Hepatocyte (in vitro differentiated cells): Measurements from ENCODE around the gene MUL1. TPM values are rescaled to one million over a fixed set of nuclear protein-coding genes. Genes with fewer than 3 reads are reported as not detected.

Experiments used
- DNase-seq: peaks from one replicate; pipeline ENCODE4 v3.0.0-alpha.2; 2016; ENCODE audit warnings: low spot score
- H2AFZ ChIP-seq: fragments of 200-600 bp; sonication (generic); 2 replicates; pipeline ENCODE4 v1.6.0; 2016; ENCODE audit warnings: antibody characterized with exemption, mild to moderate bottlenecking
- H3K27ac ChIP-seq: fragments of 200-600 bp; sonication (generic); 2 replicates; pipeline ENCODE4 v1.5.1; 2016; ENCODE audit warnings: mild to moderate bottlenecking
- H3K27me3 ChIP-seq: fragments of 200-600 bp; sonication (generic); 2 replicates; pipeline ENCODE4 v1.6.1; 2016
- H3K36me3 ChIP-seq: fragments of 200-600 bp; sonication (generic); replicated peaks from 2 replicates; pipeline ENCODE4 v1.5.1; 2016; ENCODE audit warnings: low read depth; ENCODE audit not compliant: insufficient read depth
- H3K4me1 ChIP-seq: fragments of 200-600 bp; sonication (generic); 2 replicates; pipeline ENCODE4 v1.5.1; 2016; ENCODE audit warnings: mild to moderate bottlenecking, moderate library complexity; ENCODE audit not compliant: insufficient read depth
- H3K4me2 ChIP-seq: fragments of 200-600 bp; sonication (generic); 2 replicates; pipeline ENCODE4 v1.6.0; 2016
- H3K4me3 ChIP-seq: fragments of 200-600 bp; sonication (generic); 2 replicates; pipeline ENCODE4 v1.5.1; 2016; ENCODE audit warnings: mild to moderate bottlenecking
- H3K79me2 ChIP-seq: fragments of 200-600 bp; sonication (generic); 2 replicates; pipeline ENCODE4 v1.6.0; 2017; ENCODE audit warnings: mild to moderate bottlenecking
- H3K9me2 ChIP-seq: fragments of 200-600 bp; sonication (generic); replicated peaks from 2 replicates; pipeline ENCODE4 v1.6.0; 2017; ENCODE audit warnings: mild to moderate bottlenecking; ENCODE audit not compliant: insufficient read depth
- H3K9me3 ChIP-seq: fragments of 200-600 bp; sonication (generic); 2 replicates; pipeline ENCODE4 v1.5.1; 2016; ENCODE audit warnings: low read depth, mild to moderate bottlenecking
- H4K20me1 ChIP-seq: fragments of 200-600 bp; sonication (generic); 2 replicates; pipeline ENCODE4 v1.6.0; 2016; ENCODE audit warnings: mild to moderate bottlenecking; ENCODE audit not compliant: insufficient read depth, poor library complexity, severe bottlenecking
- CTCF ChIP-seq: fragments of 200-600 bp; sonication (generic); IDR thresholded peaks from 2 replicates; pipeline ENCODE4 v1.5.1; 2016; ENCODE audit warnings: antibody characterized with exemption, mild to moderate bottlenecking; ENCODE audit not compliant: poor library complexity
- EZH2 ChIP-seq: fragments of 200-600 bp; sonication (generic); IDR thresholded peaks from 2 replicates; pipeline ENCODE4 v1.6.1; 2016; ENCODE audit warnings: antibody characterized with exemption, mild to moderate bottlenecking, borderline replicate concordance
- EZH2phosphoT487 ChIP-seq: fragments of 200-600 bp; sonication (generic); IDR thresholded peaks from one replicate; pipeline ENCODE4 v1.6.1; 2018; ENCODE audit warnings: antibody characterized with exemption, mild to moderate bottlenecking, low read depth, moderate library complexity; ENCODE audit not compliant: unreplicated experiment, severe bottlenecking
- WGBS: methylation state at CpG from one replicate; pipeline ENCODE4 v1.1.6; 2016; ENCODE audit warnings: low lambda C conversion rate; ENCODE audit errors: missing lambda C conversion rate; 5-methylcytosine and 5-hydroxymethylcytosine counted together
- polyA plus RNA-seq: library from polyadenylated mRNA; unstranded; fragments of >200 nt; fragmentation: Nextera tagmentation; extraction: Ambion mirVana; gene quantifications from 2 replicates; pipeline ENCODE4 v1.2.1, GENCODE V29; 2016
- total RNA-seq: library from RNA; depleted of rRNA; stranded (reverse); fragments of >200 nt; gene quantifications from 2 replicates; pipeline ENCODE4 v1.2.3, GENCODE V29; 2014

The MUL1 gene
- total and polyA plus RNA-seq, 2 experiments from 2014 or later, result 40.1 to 48.1 TPM

GRCh38 chr1:20491178-20491577 is 16.8 kb downstream of the MUL1 start:
- Histone ChIP-seq H3K9me2 (no peaks in the 10 kb centered on the region), H3K27ac (no peak overlapping the region), H3K9me3 (no peaks in the 10 kb centered on the region), H3K4me3 (no peak overlapping the region), H3K4me1 (no peaks in the 10 kb centered on the region), H4K20me1 (no peaks in the 10 kb centered on the region), H3K27me3 (no peaks in the 10 kb centered on the region), H3K79me2 (no peaks in the 10 kb centered on the region), H2AFZ (no peak overlapping the region), H3K36me3 (no peaks in the 10 kb centered on the region), H3K4me2 (no peak overlapping the region)
- no peak for TF ChIP-seq EZH2
- WGBS, result 77% methylated on average over 6 of the region's 6 CpGs
- DNase-seq, result no peak

- TF ChIP-seq CTCF, result no peak
- TF ChIP-seq EZH2phosphoT487, result no peak
- Histone ChIP-seq H3K4me1 (peaks cover 14% of the 10 kb centered on the region), H3K4me2 (peak overlapping the region; percentile 100), H3K9me3 (no peaks in the 10 kb centered on the region), H4K20me1 (peaks cover 14% of the 10 kb centered on the region), H3K79me2 (peaks cover 28% of the 10 kb centered on the region), H3K36me3 (no peaks in the 10 kb centered on the region), H3K9me2 (no peaks in the 10 kb centered on the region), H3K27ac (peak overlapping the region; percentile 100), H2AFZ (no peak overlapping the region), H3K4me3 (no peak overlapping the region), H3K27me3 (no peaks in the 10 kb centered on the region)
- 18% methylated on average over 4 of the region's 4 CpGs for WGBS
- DNase-seq, result no peak
These were observed 20.7 kb downstream of the MUL1 start for GRCh38 chr1:20487236-20487590.

- no peaks in the 10 kb centered on the region for H3K27me3 ChIP-seq
- 3% methylated on average over 29 of the region's 51 CpGs for WGBS
- peak overlapping the region; percentile 99 for H2AFZ ChIP-seq
These were observed 21.3 kb downstream of the MUL1 start for GRCh38 chr1:20486457-20487235.

GRCh38 chr1:20485527-20486456 is 22.2 kb downstream of the MUL1 start, which contains the start of gene CAMK2N1:
Gene CAMK2N1, minus strand, starts transcription at chr1:20486210. Its CDS starts 831 bp downstream, at chr1:20485379.
- peak within 1 kb of the TSS; percentile 99 for H2AFZ ChIP-seq
- WGBS, result 0% methylated on average over 1 of the region's 104 CpGs
- H3K4me3 ChIP-seq, result peak within 1 kb of the TSS; percentile 94
- no peaks in the 10 kb centered on the region for H3K9me3 ChIP-seq
- H4K20me1 ChIP-seq, result peaks cover 14% of the 10 kb centered on the region
- DNase-seq, result peak; percentile 91
- no peaks in the 10 kb centered on the region for H3K27me3 ChIP-seq
- H3K36me3 ChIP-seq, result no peaks in the 10 kb centered on the region
- peaks cover 27% of the 10 kb centered on the region for H3K4me1 ChIP-seq
- H3K4me2 ChIP-seq, result peak within 1 kb of the TSS; percentile 100
- TF ChIP-seq EZH2phosphoT487 (no peak), EZH2 (no peak), CTCF (no peak)
- H3K79me2 ChIP-seq, result peaks cover 28% of the 10 kb centered on the region
- H3K9me2 ChIP-seq, result no peaks in the 10 kb centered on the region
- peak within 1 kb of the TSS; percentile 100 for H3K27ac ChIP-seq

More at GRCh38 chr1:20486457-20487235, 21.3 kb downstream of the MUL1 start:
- Histone ChIP-seq H3K27ac (peak overlapping the region; percentile 100), H3K36me3 (no peaks in the 10 kb centered on the region), H3K9me3 (no peaks in the 10 kb centered on the region), H3K4me1 (peaks cover 19% of the 10 kb centered on the region), H3K9me2 (no peaks in the 10 kb centered on the region), H3K4me3 (peak overlapping the region; percentile 90), H3K79me2 (peaks cover 28% of the 10 kb centered on the region), H3K4me2 (peak overlapping the region; percentile 100), H4K20me1 (peaks cover 14% of the 10 kb centered on the region)
- TF ChIP-seq EZH2phosphoT487 (no peak), EZH2 (no peak)
- peak; percentile 95 for DNase-seq
